ENCODE results near the gene TMEM62. TPM values are rescaled to one million over a fixed set of nuclear protein-coding genes. Genes with fewer than 3 reads are reported as not detected.

Gene TMEM62
- total RNA-seq, 2 donors from 2014 or later, result 16.1 to 71.9 TPM

GRCh38 chr15:43094416-43095030, 38.9 kb upstream of the TMEM62 start:
- Histone ChIP-seq H3K9me3 (no peaks in the 10 kb centered on the region), H3K4me1 (no peaks in the 10 kb centered on the region), H3K4me3 (no peak overlapping the region), H3K27me3 (no peaks in the 10 kb centered on the region), H3K27ac (no peak overlapping the region), H3K36me3 (replicated peaks in 1 of 2; ENCODE audit: insufficient read depth in 1 of 2, low read depth in 2 of 2) (no peaks in the 10 kb centered on the region)
- WGBS, 2 donors, result 49 to 60% methylated on average over 1 of the region's 1 CpG
- TF ChIP-seq POLR2A (IDR thresholded peaks at IDR 0.05) (no peak), CTCF (IDR thresholded peaks at IDR 0.05) (no peak)
- DNase-seq (no peak), ATAC-seq (no peak)
- intact Hi-C loops (cut with DNase I), result no loop called here

- DNase-seq (no peak), ATAC-seq (no peak)
- intact Hi-C loops (cut with DNase I), result no loop called here
- Histone ChIP-seq H3K4me1 (no peaks in the 10 kb centered on the region), H3K9me3 (no peaks in the 10 kb centered on the region), H3K27ac (no peak overlapping the region), H3K27me3 (no peaks in the 10 kb centered on the region), H3K36me3 (replicated peaks in 1 of 2; ENCODE audit: insufficient read depth in 1 of 2, low read depth in 2 of 2) (no peaks in the 10 kb centered on the region), H3K4me3 (no peak overlapping the region)
- TF ChIP-seq POLR2A (IDR thresholded peaks at IDR 0.05), result no peak
- peak in 1 of 7 experiments; percentile 1 for TF ChIP-seq CTCF (IDR thresholded peaks at IDR 0.05)
- WGBS, 2 donors, result 14 to 17% methylated on average over 1 of the region's 1 CpG
Observed at GRCh38 chr15:43095243-43095642, 38.1 kb upstream of the TMEM62 start.

GRCh38 chr15:43095708-43096347, 37.6 kb upstream of the TMEM62 start:
- no peaks in the 10 kb centered on the region for H3K27me3 ChIP-seq
- ATAC-seq (no peak), DNase-seq (no peak)
- 78 to 84% methylated on average over 6 to 8 of the region's 8 CpGs for WGBS, 2 donors
- H3K4me3 ChIP-seq, result no peak overlapping the region
- no peaks in the 10 kb centered on the region for H3K36me3 ChIP-seq (replicated peaks in 1 of 2; ENCODE audit: insufficient read depth in 1 of 2, low read depth in 2 of 2)
- H3K9me3 ChIP-seq, result no peaks in the 10 kb centered on the region
- H3K4me1 ChIP-seq, result no peaks in the 10 kb centered on the region
- TF ChIP-seq POLR2A (IDR thresholded peaks at IDR 0.05), result no peak
- TF ChIP-seq CTCF (IDR thresholded peaks at IDR 0.05), result no peak
- H3K27ac ChIP-seq, result no peak overlapping the region
- intact Hi-C loops (cut with DNase I), result no loop called here

GRCh38 chr15:43096411-43096810, 37.0 kb upstream of the TMEM62 start:
- intact Hi-C loops (cut with DNase I), result no loop called here
- ATAC-seq (no peak), DNase-seq (no peak)
- no peaks in the 10 kb centered on the region for H3K36me3 ChIP-seq (replicated peaks in 1 of 2; ENCODE audit: insufficient read depth in 1 of 2, low read depth in 2 of 2)
- TF ChIP-seq POLR2A (IDR thresholded peaks at IDR 0.05) (no peak), CTCF (IDR thresholded peaks at IDR 0.05) (no peak)
- no peaks in the 10 kb centered on the region for H3K27me3 ChIP-seq
- WGBS, 2 donors, result 79 to 81% methylated on average over 6 of the region's 6 CpGs
- H3K4me3 ChIP-seq, result no peak overlapping the region
- H3K27ac ChIP-seq, result no peak overlapping the region
- H3K4me1 ChIP-seq, result no peaks in the 10 kb centered on the region
- no peaks in the 10 kb centered on the region for H3K9me3 ChIP-seq

Measured in body of pancreas (tissue), 4 donors.